GM19463 (cell line): ENCODE data around the gene CACNA1C.
"Not testable (repeated sequence)": the region's sequence is repeated elsewhere in the genome, so short reads cannot be mapped to it uniquely, and the experiment has no call there.

Experiments
- ATAC-seq: cut with Tn5 transposase; IDR thresholded peaks from one replicate; pipeline ENCODE4 v1.9.1; 2021; ENCODE audit warnings: mild to moderate bottlenecking, moderate library complexity; ENCODE audit not compliant: unreplicated experiment

Gene CACNA1C

DNA sequence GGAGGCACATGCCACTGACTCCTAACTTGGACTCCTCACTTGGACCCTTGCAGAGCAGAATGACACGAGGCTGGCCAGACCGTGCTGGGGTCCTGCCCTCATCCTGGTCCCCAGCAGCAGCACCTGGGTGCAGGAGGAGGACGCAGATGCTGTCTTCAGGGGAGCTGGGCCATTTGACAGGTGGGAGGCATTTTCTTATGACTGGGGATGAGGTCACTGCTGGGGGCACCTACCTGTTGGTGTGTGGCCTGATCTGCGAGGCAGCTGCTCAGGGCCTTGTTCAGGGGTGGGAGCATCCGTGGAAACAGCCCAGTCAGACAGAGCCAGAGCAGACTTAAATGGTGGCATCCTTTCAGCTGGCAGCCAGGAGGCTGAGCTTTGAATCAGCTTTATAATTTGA lies 57.3 kb downstream of the CACNA1C start:
- no peak for ATAC-seq

DNA sequence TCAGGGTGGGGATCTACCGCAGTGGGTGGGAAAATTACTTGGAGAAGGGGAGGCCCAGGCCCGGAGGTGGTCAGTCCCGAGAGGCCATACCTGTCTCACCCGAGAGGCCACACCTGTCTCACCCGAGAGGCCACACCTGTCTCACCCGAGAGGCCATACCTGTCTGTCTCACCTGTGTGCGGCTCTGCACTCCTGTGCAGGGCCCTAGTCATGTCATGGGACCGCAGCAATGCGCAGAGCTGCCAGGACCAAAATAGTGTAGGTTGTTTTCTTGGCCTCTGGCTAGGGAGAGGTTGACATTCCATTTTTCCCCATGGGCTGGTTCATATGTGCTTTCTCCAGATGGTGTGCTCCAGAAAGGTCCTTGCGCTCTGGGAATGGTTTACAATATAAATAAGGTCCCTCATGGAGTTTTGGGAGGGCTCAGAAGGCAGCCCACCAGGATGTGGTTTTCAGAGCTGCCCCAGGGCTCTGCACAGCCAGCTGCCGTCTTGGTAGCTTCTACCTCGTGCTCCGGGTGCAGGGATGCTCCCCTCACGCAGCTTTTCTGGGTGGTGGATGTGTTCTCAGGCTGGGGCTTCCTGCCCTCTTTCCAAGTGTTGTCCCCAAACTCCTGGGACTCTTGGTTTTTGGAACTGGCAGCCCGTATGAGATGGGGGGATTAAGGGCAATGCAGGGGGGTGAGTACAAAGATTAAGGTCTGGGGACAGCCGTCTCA lies 58.2 kb downstream of the CACNA1C start:
- no peak for ATAC-seq

DNA sequence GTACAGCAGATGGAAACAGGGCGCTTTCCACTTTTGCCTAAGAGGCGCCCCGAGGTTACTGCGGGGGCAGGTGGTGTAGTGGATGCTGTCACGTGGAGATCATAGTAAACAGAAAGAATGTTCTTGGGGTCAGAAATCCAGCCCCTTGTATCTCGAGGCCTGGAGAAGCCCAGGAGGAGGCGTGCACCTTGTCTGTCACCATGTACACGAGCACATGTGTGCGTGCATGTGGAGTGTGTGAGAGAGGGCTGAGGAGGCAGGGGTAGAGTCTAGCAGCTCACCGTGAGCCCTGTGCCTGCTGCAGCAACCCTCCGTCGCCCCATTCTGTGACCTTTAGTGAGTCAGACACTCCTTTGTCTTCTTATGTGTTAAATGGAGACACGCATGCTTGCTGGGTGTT lies 59.0 kb downstream of the CACNA1C start:
- no peak for ATAC-seq

DNA sequence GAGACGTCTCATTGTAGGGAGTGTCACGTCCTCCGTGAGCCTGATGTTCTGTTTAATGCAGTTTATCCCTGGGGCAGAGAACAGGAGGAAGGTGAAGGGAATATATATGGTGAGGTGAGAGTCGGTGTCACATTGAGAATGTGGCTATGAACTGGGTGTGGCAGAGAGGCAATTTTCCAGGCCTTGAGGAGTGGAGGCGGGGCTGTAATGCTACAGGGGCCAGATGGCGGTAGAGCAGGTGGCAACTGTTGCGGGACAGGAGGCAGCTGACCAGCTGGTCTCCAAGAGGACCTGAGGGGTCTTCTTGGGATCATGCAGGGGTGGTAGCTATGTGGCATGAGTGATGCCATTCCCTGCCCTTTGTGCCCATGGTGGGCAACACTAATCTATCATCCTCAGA lies 59.6 kb downstream of the CACNA1C start:
- no peak for ATAC-seq

DNA sequence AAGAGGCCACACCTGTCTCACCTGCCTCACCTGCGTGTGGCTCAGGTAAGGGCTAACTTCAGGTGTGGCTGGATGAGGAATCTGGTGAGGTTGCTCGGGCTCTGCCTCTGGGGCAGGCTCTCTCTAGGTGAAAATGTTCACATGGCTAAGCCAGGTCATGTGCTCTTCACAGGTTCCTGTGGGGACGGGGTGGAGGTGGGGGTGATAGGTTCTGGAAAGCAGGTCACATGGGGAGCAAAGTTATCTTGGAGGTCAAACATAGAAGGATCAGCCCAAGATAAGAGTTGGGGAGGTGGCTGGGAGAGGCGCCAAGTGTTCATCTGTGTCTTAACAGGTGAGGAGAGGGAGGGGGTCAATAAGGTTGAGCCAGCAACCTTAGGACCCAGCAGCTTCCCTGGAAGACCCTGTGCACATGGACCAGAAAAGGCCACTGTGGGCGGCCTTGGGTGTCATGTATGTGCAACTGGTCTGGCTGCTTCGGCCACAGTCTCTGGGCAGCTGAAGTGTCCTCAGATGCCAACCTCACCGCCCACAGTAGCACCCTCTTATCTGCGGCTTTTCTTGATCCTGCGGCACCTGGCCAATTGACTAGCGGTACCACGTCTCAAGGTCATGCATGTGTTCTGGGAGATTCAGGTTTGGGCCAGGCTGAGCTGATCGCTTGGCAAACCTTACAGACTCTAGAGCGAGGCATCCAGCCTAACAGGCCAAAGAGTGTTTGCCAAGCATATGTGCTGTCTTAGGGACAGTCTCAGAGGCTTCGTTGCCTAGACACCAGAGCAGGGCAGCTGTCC lies 60.5 kb downstream of the CACNA1C start:
- no peak for ATAC-seq

DNA sequence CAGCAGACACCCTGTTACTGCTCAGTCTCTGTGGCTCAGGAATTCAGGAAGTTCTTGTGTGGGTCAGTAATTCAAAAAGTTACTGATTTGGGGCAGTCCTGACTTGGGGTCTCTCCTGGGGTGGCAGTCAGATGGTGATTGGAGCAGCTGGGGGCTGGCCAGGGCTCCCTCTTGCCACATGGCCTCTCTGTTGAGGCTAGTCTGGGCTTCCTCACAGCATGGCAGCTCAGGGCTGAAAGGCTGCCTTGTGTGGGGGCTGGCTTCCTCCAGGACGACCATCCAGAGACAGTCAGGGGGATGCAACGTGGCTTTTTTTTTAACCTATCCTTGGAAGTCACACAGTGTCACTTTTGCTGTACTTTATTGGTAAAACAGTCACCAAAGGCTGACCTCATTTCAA lies 61.3 kb downstream of the CACNA1C start:
- ATAC-seq = no peak

DNA sequence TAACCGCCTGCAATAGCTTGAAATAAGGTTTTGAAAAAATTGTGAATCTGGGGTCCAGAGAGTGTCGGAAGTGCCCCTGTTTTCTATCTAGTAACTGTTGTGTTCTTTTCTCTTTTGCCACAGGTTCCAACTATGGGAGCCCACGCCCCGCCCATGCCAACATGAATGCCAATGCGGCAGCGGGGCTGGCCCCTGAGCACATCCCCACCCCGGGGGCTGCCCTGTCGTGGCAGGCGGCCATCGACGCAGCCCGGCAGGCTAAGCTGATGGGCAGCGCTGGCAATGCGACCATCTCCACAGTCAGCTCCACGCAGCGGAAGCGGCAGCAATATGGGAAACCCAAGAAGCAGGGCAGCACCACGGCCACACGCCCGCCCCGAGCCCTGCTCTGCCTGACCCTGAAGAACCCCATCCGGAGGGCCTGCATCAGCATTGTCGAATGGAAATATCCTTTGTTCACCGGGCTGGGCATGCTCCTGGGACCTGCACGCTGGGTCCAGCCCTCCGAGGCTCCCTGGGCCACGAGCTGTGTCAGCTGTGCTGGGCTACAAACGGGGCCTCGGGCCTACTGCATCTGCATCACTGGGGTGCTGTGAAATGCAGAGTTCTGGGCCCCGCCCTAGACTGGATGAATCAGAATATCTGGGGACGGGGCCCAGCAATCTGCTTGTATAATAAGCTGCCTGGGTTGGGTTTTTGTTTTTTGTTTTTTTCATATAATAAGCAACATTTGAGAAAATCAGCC lies 62.5 kb downstream of the CACNA1C start:
- ATAC-seq = no peak

DNA sequence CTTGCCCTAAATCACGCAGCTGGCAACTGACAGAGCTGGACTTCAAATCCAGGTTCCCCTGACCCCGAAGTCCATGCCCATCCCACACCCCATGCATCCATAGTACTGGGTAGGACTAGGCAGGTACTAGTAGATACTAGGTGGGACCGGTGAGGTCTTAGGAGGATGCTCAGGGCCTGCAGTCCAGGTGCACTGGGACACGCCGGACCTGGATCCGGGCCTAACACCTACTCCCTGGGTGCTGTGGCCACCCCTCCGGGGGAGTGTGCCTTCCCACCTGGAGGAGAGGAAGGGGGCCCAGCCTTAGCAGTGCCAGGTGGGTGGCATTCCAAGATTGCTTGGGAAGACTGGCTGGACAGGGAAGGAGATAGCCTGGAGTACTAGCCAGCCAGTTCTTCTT lies 64.8 kb downstream of the CACNA1C start:
- no peak for ATAC-seq

DNA sequence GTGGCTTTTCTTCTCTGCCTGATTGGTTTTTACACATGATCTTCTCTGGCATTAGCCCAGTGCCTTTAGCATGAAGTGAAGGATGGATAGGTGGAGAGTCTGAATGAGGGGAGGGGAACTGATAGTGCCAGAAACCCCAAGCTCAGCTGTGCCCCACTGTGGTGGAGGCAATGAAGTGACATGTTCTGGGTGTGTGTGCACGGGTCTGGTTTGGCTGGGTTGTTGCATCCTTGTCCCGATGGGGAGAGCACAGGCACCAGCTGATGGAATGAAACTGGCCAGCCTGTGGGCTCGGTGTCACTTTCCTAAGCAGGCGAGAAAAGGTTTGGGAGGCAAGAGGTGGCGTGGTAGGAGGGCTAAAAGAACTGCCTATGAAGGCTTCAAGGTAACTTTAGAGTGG lies 65.3 kb downstream of the CACNA1C start:
- no peak for ATAC-seq

DNA sequence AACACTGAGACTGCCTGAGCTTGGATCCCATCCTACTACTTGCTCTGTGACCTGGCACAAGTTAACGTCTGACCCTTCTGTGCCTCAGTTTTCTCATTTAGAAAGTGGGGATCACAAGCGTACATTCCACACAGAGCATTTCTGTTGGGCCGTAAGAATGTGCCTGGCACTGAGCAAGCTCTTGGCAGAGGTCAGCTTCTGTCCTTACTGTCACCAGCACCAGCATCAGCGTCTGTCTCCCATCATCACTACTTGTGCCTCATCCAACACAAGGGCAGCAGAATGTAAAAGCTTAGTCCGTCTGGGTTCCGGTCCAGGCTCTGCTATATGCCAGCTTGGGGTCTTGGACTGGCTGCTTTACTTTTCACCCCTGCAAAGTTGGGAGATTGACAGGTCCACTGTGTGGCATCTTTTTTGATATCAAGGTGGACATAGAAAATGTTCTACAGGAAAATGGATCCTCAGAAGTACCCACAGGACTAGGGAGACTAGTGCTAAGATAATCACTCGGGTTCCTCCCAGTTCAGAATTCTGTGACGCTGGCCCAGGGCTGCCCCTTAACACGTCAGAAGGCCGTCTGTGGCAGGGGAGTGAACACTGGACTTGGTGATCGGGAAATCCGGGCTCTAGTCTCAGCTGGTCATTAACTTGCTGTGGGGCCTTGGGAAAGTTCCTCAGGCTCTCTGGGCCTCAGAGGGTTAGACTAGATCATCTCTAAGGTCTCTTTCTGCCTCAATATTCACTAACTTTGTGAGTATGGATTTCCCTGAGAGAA lies 65.9 kb downstream of the CACNA1C start:
- ATAC-seq = no peak

DNA sequence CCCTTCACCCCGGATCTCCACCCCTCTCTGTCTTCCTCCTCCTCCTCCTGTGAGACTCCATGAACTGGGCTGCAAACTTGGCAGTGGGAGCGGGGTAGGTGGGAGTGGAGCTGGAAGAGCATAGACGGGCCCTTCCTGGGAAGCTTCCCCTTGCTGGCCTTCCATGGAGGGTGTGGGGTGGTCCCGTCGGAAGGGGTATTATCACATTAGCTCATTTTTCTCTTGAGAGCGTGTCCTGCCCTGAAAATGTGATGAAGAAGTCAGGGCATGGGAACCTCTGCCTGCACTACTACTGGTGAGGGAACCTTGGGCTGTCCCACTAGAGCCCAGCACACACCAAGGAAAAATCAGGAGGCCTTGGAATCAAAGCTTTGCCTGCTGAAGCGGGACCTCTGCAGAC lies 66.5 kb downstream of the CACNA1C start:
- no peak for ATAC-seq

DNA sequence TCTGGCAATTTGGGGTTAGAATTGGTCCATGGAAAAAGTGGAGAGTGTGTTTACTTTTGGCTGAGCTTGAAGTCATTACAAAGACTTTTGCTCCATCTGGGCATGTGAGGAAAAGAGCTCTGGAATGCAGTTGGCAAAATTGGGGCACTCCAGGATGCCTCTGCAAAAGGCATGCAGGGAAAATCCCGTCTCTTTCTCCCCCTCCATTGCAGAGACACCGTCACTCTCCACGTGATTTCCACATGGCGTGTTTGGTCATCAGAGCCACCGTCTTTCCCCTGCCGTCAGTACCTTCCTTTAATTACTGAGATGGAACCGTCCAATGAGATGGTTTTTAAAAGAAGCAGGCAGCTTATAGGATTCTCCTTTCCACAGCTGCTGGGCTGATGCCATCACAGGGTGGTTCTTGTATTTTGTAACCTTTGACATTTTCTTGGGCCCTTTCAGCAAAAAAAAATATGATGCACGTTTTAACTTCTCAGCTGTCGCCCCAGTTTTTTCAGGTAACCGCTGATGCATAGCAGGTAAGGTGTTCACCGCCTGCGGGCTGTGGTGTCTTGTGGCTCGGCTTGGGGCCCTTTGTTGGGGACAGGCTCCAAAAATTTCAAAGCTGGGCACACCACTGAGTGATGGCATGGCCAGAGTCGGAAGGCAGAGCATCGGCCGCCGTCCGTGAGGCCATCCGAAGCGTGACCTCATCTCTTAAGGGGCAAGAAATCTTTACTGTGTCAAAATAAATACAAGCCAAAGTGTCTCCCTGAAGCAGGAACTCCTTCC lies 68.4 kb downstream of the CACNA1C start:
- ATAC-seq = no peak

DNA sequence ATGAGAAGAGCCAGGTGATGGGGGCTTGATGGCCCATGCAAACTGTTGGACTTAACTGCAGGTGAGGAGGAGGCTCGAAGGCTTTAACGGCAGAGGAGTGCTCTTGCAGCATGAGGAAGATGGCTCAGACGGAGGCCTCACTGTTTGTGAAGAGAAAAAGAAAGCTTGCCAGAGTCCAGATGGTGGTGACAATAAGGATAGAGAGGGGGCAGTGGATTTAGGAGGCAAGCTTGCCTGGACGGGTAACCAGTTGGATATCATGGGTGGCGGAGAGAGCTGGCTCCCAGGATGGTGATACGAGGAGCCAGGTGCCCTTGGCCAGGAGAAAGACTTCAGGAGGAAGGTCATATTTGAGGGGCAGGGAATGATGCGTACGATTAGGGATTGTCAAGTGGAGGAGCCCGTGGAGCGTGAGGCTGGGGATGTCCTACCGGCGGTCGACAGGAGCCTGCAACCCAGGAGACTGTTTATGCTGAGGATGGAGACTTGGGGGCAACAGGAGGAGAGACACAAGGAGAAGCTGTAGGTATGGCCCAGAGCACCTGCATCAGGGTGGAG lies 71.8 kb downstream of the CACNA1C start:
- no peak for ATAC-seq

DNA sequence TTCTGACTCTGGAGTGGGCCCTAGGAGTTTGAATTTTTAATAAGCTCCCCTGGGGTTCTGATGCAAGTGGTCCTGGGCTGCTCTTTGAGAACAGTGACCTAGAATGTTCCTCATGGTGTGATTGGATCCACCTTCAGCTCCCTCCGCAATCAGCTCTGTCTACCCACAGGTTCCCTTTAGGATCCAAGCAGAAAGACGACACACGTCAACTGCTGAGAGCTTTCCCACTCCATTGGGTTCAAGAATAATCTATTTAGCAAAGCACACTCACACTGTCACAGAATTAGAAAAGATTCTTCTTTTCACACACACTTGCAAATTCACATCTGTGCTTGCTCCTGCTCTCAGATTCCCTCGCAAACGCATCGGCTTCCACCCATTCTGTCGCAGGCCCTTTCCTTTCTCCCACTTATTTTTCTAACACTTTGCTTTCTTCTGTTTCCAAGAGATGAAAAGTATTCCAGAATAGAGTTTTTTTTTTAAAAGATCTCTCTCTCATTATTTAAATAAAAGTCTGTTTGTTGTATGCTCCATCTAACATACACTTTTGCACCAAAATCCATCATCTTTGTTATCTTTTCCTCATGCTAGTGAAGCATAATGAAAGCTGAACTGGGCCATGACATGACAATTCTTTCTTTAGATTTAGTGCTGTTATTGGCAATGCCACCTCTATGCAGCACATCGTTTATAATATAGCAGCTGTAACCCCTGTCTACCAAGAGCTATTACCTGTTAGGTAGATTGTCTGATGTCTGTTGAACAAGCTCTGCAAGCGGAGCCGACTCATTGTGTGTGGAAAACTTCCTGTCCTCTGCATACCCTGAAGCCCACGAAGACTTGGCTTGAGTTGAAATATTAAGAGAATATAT lies 73.1 kb downstream of the CACNA1C start:
- ATAC-seq = no peak

DNA sequence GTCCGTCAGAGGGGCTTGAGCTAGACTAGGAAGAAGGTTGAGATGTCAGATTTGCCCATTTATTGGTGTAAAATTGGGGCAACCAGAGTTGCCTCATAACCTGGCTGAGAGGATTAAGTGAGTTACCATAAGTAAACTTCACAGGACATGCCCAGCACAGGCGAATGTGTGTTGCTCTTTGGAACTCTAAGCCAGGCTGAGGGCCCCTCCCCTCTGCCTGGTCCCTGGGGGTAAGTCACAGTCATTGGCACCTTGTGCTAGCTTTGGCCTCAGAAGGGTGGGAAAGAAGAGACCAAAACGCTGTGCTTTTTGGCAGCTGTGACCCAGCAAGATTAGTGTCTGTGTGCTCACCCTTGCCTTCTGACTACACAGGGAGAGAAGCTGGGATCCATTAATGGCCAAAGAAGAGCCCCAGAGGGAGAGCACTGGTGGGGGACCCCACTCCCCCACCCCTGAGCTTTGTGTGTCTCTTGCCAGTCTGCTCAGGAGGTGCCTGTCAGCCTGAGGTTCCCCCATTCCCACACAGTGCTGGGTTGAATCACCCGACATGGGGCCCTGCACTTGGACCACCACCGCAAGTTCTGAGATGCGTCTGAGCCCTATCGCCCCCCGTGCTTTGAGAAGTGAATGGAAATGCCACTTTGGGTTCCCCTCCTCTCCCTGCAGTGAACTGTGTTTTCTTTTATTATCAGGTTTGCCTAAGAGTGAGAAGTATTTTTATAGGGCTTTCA lies 74.1 kb downstream of the CACNA1C start:
- ATAC-seq = no peak

DNA sequence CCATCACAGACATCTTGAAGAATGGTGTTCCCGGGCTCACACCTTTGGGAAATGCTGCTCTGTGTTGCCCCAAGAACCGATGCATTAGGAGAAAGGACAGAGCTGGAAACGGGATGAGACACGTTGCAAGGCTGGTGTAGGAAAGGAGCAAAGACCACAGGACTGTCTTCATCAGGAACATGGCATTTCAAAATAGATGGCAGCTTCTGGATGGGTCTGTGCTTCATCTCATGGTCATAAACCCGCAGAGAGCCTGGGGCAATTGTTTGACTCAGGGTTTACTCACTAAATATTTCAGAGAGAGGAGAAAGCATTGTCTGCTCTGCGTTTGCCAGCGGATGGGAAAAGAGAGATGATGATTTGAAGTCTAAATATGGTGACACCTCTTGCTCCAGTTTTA lies 76.3 kb downstream of the CACNA1C start:
- ATAC-seq = no peak

DNA sequence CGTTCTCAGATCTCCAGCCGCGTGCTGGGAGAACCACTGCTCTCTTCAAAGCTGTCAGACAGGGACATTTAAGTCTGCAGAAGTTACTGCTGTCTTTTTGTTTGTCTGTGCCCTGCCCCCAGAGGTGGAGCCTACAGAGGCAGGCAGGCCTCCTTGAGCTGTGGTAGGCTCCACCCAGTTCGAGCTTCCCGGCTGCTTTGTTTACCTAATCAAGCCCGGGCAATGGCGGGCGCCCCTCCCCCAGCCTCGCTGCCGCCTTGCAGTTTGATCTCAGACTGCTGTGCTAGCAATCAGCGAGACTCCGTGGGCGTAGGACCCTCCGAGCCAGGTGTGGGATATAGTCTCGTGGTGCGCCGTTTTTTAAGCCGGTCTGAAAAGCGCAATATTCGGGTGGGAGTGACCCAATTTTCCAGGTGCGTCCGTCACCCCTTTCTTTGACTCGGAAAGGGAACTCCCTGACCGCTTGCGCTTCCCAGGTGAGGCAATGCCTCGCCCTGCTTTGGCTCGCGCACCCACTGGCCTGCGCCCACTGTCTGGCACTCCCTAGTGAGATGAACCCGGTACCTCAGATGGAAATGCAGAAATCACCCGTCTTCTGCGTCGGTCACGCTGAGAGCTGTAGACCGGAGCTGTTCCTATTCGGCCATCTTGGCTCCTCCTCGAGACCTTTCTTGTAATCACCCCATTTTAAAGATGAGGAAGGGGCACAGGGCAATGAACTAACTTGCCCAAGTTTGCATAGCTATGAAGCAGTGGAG lies 83.1 kb downstream of the CACNA1C start:
- not testable (repeated sequence) for ATAC-seq

DNA sequence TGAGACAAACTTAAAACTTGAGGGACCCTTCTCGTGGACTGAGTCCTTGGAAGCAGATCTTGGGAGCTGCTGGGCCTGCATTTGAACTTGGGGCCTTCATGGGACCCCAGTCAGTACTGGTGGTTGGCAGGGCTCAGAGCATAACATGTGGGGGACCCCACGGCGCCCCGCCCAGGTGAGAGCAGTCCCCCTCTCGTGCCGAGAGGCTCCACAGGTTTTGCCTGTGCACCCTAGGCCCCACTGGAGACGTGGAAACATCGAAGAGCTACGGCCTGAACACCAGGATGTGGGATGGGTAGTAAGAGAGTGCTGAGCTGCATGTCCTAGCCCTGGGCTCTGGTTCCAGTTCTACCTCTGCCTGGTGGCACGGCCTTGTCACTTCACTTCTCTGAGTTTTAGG lies 84.1 kb downstream of the CACNA1C start:
- no peak for ATAC-seq
